Activated T-cell treated with anti-CD3 and anti-CD28 coated beads, Interleukin-2, amount 50 U/mL, for 1 hour (primary cell): ENCODE results near the gene ZNF836.

Source experiments
- DNase-seq: peaks from one replicate; pipeline ENCODE4 v3.0.0-alpha.2; 2020

The ZNF836 gene

GRCh38 chr19:52188822-52189734, 17.7 kb upstream of the ZNF836 start:
- peak; percentile 94 for DNase-seq

DNA sequence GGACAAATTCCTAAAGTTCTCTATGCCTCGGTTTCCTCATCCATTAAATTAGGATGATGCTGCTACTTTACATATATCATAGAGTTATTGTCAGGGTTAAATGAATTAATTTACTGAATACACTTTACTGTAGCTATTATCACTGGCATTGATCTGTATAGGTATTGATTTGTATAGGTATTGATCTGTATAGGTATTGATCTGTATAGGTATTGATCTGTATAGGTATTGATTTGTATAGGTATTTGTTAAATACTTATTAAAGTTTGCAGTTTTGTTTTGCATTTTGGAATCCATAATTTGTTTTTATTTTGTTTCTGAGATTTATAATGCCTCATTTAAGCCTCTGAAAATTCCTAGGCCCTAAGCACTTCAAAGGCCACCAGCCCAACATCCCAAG, 16.0 kb upstream of the ZNF836 start:
- DNase-seq, result no peak

GRCh38 chr19:52176574-52176973, 5.2 kb upstream of the ZNF836 start:
- no peak for DNase-seq

GRCh38 chr19:52172347-52172746, 926 bp upstream of the ZNF836 start:
- no peak for DNase-seq

GRCh38 chr19:52170863-52171320, 529 bp downstream of the ZNF836 start:
- DNase-seq, result no peak

DNA sequence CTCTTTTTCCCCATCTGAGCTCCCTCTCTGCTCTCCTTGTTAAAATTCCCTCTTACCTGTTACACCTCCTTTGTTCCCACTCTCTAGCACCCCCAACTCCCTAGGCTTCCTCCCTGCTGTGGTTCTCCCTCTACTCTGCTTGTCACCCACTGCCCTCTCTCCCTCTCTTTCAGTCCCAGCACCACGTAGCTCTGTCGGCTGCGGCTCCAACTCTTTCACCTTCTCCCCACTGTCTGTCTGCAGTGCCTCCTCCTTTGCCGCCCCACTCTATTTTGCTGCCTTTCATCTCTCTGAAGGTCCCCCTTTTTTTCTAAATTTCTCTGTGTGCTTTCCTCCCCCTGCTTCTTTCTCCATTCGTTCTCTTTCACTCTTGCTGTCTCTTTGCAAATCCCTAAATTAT, 1.1 kb downstream of the ZNF836 start:
- peak; percentile 23 for DNase-seq

DNA sequence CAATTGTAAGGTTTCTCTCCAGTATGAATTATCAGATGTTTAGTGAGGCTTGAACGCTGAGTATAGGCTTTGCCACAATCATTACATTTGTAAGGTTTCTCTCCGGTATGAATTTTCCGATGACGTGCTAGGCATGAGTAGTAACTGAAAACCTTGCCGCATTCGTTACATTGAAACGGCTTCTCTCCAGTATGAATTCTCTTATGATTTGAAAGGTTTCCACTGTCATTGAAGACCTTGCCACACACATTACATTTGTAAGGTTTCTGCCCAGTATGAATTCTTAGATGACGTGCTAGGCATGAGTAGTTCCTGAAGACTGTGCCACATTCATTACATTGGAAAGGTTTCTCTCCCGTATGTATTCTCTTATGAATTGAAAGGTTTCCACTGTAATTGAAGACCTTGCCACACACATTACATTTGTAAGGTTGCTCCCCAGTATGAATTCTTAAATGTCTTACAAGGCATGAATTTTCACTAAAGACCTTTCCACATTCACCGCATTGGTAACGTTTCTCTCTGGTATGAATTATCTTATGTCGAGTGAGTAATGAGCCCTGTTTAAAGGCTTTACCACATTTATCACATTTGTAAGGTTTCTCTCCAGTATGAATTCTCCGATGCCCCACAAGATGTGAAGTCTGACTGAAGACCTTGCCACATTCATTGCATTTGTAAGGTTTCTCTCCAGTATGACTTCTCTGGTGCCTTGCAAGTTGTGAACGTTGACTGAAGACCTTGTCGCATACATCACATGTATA, 15.6 kb downstream of the ZNF836 start:
- DNase-seq, result no peak

- DNase-seq, result no peak
Observed at GRCh38 chr19:52148256-52148655, 23.2 kb downstream of the ZNF836 start.

DNA sequence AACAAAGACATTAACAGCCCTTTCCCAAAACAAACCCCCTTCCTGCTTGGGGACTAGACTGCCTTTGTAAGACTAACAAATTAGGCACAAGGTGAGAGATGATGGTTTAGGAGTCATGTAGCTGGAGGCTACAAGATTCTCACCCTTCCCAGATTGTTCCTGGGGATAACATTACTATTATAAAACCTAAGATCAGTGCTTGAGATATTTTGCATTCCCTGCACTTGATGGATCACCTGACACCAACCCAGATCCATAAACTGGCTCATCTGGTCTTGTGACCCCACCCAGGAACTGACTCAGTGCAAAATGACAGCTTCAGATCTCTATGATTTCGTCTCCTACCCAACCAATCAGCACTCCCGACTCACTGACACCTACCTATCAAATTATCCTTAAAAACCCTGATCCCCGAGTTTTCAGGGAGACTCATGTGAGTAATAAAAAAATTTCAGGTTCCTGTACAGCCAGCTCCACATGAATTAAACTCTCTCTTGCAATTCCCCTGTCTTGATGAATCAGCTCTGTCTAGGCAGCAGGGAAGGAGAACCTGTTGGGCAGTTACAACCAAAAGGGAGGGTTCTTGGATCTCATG, 29.3 kb downstream of the ZNF836 start:
- no peak for DNase-seq

DNA sequence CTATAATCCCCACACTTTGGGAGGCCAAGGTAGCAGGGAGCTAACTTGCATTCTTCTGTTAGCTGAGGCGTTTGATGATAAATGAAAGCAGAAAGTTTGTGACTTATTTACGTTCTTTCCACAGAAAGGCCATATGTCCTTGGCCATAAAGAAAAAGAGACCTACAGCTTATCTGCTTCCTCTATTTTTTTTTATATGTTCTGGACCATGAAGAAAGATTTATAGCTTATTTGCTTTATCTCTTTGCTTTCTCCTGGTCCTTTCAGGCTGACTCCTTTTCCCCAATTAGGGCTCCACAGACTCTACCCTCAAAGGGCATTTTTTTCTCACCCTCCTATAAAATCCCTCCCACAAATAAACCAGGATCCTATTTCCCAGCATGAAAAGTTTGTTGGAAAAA, 30.2 kb downstream of the ZNF836 start:
- DNase-seq, result no peak

DNA sequence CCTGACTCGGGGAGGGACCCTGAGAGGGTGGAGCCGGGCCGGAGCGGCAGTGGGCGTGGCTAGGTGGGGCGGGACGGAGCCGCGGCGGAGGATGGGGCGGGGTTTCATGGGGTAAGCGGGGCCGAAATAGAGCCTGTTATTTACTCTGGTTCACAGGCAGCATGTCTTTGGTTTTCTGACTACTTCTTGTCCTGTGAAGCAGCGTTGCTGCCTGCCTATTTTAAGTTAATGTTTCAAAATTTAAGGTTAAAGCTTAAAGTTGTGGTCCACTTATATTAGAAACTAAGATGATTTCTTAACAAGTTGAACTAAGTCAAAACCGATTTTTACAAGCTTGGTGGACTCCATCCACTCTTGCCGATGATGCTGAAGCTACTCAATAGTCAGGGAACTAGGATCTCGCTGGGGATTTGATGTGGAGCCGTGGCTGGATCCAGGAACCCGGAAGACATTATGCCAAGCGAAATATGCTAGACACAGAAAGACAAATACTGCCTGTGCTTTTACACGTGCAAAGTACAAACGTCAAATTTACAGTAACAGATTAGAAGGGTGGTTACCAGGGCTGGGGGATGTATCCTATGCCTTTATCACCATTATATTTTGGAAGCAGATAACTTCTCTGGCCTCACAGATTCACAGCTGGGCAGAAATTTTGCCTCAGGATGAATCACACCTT, 31.2 kb downstream of the ZNF836 start:
- DNase-seq, result peak; percentile 97

DNA sequence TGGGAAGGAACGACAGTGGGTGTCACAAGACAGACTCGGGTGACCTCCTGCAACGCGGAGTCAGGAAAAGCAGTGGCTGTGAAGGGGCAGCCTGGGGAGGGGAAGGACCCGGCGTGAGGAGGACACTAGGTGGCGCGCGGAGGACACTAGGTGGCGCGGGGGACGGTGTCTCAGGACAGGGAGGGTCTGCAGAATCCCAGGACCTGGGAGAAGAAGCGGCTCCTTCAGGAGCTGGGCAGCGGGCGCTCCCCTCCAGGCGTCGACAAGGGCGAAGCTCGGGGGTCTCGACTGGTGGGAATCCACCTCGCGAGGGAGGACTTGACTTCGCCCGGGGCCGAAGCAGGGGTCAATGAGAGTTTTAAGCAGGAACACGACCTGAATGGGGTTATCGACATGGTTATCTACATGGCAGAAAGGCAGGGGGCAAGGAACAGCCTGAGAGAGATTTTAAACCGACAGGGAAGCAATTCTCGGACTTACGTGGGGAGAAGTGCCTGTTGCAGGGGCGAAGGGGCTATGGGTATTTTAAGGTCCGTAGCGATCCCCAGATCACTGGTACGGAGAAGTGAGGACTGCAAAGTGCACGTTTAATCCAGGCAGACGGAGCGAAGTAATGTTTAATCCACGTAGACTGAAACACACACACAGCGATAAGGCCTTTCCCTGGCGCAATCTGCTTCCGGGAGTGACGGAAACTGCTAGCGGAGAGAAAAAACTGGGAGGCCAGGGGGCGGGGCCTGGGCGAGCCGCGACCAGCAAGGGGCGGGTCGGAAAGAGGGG, 32.0 kb downstream of the ZNF836 start, which contains the start of gene ZNF616:
Gene ZNF616 (minus strand): TSS at position 687 of the 780 bp plus-strand sequence. CDS start 9,426 bp downstream, outside the sequence.
- peak; percentile 72 for DNase-seq

DNA sequence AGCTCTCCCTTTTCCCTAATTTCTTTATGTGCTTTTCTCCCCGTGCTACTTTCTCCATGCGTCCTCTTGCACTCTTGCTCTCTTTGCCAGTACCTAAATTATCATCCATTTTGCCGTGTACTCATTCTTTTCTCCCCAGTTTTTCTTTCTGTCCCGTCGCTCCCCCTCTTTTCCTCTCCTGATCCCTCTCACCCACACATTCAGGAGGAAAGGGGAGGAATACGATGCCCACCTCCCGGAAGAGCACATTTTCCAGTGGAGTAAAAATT, 32.5 kb downstream of the ZNF836 start:
- DNase-seq, result no peak

- DNase-seq, result peak; percentile 21
Observed at GRCh38 chr19:52138278-52138982, 33.0 kb downstream of the ZNF836 start.

DNA sequence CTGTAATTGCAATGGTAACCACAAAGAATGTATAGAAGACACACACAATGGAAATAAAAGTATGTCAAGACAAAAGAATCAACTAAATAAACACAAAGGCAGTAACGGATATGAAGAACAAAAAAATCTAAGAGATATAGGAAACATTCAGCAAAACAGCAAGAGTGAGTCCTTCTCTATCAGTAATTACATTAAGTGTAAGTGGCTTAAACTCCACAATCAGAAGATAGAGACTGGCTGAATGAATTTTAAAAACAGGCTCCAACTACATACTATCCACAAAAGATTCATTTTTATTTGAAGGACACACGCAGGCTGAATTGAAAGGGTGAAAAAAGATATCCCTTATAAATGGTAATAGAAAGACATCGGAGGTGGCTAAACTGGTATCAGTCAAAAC, 51.1 kb downstream of the ZNF836 start:
- no peak for DNase-seq

DNA sequence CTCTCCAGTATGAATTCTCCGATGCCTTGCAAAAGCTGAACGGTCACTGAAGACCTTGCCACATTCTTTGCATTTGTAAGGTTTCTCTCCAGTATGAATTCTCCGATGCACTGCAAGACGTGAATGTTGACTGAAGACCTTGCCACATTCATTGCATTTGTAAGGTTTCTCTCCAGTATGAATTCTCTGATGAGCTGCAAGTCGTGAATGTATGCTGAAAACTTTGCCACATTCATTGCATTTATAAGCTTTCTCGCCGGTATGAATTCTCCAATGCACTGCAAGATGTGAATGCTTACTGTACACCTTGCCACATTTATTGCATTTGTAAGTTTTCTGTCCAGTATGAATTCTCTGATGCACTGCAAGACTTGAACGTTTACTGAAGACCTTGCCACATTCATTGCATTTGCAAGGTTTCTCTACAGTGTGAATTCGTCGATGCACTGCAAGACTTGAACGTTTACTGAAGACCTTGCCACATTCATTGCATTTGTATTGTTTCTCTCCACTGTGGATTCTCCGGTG, 55.8 kb downstream of the ZNF836 start:
- no peak for DNase-seq

GRCh38 chr19:52114691-52115090, 56.7 kb downstream of the ZNF836 start:
- no peak for DNase-seq

DNA sequence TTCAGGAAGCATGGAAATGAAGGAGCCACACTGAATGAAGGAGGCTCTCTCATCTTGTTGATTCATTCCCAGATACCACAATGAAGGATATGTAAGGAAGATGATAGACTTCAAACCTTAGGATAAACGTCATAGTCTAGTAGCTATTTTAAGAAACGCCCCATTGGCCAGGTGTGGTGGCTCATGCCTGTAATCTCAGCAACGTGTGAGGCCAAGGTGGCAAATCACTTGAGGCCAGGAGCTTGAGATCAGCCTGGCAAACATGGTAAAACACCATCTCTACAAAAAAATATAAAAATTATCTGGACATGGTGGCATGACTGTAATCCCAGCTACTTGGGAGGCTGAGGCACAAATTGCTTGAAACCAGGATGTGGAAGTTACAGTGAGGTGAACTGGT, 58.8 kb downstream of the ZNF836 start:
- DNase-seq, result no peak

- no peak for DNase-seq
Observed at GRCh38 chr19:52110780-52111179, 60.6 kb downstream of the ZNF836 start.
